Measurements from ENCODE around the gene NEDD8.

The NEDD8 gene

DNA sequence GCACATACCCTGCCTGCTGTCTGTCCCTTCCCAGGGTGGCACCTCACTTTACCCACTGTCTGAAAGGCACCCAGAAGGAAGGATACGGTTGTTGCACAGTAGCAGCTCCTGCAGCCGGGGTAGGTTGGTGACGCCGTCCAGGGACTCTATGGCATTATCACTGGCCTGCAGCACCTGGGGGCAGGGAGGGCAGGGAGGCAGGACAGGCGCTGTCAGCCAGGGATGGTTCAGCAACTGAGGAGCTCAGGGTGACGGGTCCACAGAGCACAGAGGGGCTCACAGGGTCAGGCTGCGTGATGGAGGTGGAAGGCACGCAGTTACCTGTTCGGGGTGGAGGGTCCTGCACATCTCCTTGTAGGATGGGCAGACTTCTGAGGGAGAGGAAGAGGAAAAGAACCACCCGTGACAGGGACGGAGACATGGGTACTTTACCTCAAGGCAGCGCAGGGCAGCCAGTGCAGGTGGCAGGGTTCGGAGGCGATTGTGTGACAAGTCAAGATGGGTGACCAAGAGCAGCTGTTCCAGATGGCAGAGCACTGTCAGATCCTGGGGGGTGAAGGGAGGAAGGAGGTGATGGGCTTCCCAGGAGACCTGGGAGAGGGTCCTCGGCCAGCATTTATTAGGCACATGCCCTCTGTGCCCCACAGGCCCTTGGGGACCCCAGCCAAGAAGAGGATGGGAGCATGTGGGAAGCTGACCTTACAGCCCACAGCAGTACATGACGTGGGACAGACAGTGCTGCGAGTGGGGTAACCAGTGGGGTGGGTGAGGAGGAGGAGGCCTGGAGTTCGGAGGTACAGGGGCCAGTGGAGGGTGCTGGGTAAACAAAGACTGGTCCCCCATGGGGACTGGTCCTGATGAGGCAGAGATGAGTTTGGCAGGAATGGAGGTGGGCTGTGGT is 34.4 kb upstream of the NEDD8 start:
- Histone ChIP-seq H3K4me3 (ENCODE audit: low read depth, low read length) (no peak overlapping the region), H3K27ac (ENCODE audit: extremely low read depth, low read depth, low read length) (no peak overlapping the region), H3K9me3 (ENCODE audit: control insufficient read depth, insufficient read depth, low read depth, low read length) (no peaks in the 10 kb centered on the region), H3K36me3 (ENCODE audit: control insufficient read depth in 2 of 2, insufficient read depth in 1 of 2, low read length in 2 of 2) (peaks cover 0 to 39% of the 10 kb centered on the region in 2 experiments; a peak in 1 of 3 replicates), H3K4me1 (ENCODE audit: control insufficient read depth, insufficient read depth, low read length) (no peaks in the 10 kb centered on the region)
- ChIA-PET CTCF (interaction anchor here (1.2 to 1.6 kb wide), 3 partner anchors 15 to 30 kb away, joined by 3 to 4 read pairs (median 4); partner anchors contain the start of gene TINF2), POLR2A (interaction anchor here (0.6 to 1.6 kb wide), 3 partner anchors 24 to 40 kb away, joined by 3 to 4 read pairs (median 4); partner anchors contain the start of gene TINF2)
- TF ChIP-seq KLF16 (tag by site-specific recombination; IDR thresholded peaks at IDR 0.05) (no peak), ZNF510 (tag by site-specific recombination; IDR thresholded peaks at IDR 0.05; ENCODE audit: insufficient replicate concordance) (no peak), EGR2 (tag by site-specific recombination; IDR thresholded peaks at IDR 0.05; ENCODE audit: low read depth) (peak; percentile 13; the same call in 1 of the 2 replicates)

DNA sequence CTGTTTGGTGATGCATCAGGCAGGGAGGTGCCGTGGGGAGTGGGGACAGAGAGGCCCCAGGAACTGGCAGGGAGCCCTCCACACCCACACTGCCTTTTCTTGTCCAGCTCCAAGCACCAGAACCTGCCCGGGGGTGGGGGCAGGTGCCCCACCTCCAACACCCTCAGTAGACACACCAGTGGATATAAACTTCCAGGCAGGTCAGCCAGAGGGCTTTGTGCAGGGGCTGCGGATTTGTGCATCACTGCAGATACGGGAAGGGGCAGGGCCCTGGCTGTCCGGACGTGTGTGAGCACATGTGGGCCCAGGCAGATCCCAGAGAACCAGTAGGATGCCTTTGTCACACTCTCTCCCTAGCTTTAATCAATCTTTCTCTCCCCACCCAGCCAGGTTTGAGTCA is 32.1 kb upstream of the NEDD8 start:
- TF ChIP-seq EGR2 (tag by site-specific recombination; IDR thresholded peaks at IDR 0.05; ENCODE audit: low read depth): peak; percentile 50; the same call in 1 of the 2 replicates
- peak; percentile 33; the same call in 1 of the 2 replicates for TF ChIP-seq ZFHX2 (tag by site-specific recombination; conservative IDR thresholded peaks at IDR 0.05)
- TF ChIP-seq ZBTB20 (tag by site-specific recombination; IDR thresholded peaks at IDR 0.05): no peak
- peaks cover 0 to 34% of the 10 kb centered on the region in 2 experiments; a peak in 1 of 3 replicates for H3K36me3 ChIP-seq (ENCODE audit: control insufficient read depth in 2 of 2, insufficient read depth in 1 of 2, low read length in 2 of 2)
- H3K4me1 ChIP-seq (ENCODE audit: control insufficient read depth, insufficient read depth, low read length): no peaks in the 10 kb centered on the region
- CTCF ChIA-PET: no interaction called here
- POLR2A ChIA-PET: interaction anchor here (3.2 kb wide), 1 partner anchor 22 kb away, joined by 14 read pairs; the partner anchor contains the start of gene TINF2
- no peak overlapping the region for H3K27ac ChIP-seq (ENCODE audit: extremely low read depth, low read depth, low read length)
- no peaks in the 10 kb centered on the region for H3K9me3 ChIP-seq (ENCODE audit: control insufficient read depth, insufficient read depth, low read depth, low read length)
- H3K4me3 ChIP-seq (ENCODE audit: low read depth, low read length): no peak overlapping the region

DNA sequence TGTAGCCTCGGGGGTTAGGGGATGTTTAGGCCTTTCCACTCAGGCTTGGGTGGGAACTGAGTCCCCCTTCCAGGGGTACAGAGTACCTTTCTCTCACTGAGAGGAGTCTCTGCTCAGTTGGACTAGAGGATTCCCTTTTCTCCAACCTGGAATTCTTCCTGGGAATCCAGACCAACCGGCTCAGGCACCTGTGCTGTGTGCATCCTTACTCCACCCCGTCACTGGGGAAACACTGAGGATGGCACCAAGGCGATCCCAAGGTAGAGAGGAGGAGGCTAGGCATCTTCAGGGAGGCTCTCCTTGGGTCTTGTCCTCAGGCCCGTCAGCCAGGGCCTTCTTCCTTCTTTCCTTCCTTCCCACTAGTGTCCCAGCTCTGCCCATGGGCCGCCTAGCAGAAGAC is 31.7 kb upstream of the NEDD8 start:
- Histone ChIP-seq H3K4me3 (ENCODE audit: low read depth, low read length) (no peak overlapping the region), H3K27ac (ENCODE audit: extremely low read depth, low read depth, low read length) (no peak overlapping the region), H3K36me3 (ENCODE audit: control insufficient read depth in 2 of 2, insufficient read depth in 1 of 2, low read length in 2 of 2) (peaks cover 0 to 30% of the 10 kb centered on the region in 2 experiments; a peak in 1 of 3 replicates), H3K9me3 (ENCODE audit: control insufficient read depth, insufficient read depth, low read depth, low read length) (no peaks in the 10 kb centered on the region), H3K4me1 (ENCODE audit: control insufficient read depth, insufficient read depth, low read length) (no peaks in the 10 kb centered on the region)
- POLR2A ChIA-PET: interaction anchor here (3.2 to 3.6 kb wide), 2 partner anchors 7 to 21 kb away, joined by 14 to 16 read pairs; partner anchors contain the start of genes RABGGTA and TINF2
- TF ChIP-seq ZNF10 (tag by site-specific recombination; IDR thresholded peaks at IDR 0.05) (no peak), ZNF394 (tag by site-specific recombination; IDR thresholded peaks at IDR 0.05; ENCODE audit: borderline replicate concordance) (no peak), ZNF157 (tag by site-specific recombination; IDR thresholded peaks at IDR 0.05) (no peak), YY2 (tag by site-specific recombination; IDR thresholded peaks at IDR 0.05) (no peak), ZNF266 (tag by site-specific recombination; IDR thresholded peaks at IDR 0.05; ENCODE audit: low read depth) (no peak), ZSCAN30 (tag by site-specific recombination; IDR thresholded peaks at IDR 0.05) (no peak), SCRT1 (tag by site-specific recombination; IDR thresholded peaks at IDR 0.05; ENCODE audit: borderline replicate concordance) (no peak)
- TF ChIP-seq, protein P1, sequence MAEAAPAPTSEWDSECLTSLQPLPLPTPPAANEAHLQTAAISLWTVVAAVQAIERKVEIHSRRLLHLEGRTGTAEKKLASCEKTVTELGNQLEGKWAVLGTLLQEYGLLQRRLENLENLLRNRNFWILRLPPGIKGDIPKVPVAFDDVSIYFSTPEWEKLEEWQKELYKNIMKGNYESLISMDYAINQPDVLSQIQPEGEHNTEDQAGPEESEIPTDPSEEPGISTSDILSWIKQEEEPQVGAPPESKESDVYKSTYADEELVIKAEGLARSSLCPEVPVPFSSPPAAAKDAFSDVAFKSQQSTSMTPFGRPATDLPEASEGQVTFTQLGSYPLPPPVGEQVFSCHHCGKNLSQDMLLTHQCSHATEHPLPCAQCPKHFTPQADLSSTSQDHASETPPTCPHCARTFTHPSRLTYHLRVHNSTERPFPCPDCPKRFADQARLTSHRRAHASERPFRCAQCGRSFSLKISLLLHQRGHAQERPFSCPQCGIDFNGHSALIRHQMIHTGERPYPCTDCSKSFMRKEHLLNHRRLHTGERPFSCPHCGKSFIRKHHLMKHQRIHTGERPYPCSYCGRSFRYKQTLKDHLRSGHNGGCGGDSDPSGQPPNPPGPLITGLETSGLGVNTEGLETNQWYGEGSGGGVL (tag by site-specific recombination; IDR thresholded peaks at IDR 0.05): no peak
- TF ChIP-seq, protein P2, sequence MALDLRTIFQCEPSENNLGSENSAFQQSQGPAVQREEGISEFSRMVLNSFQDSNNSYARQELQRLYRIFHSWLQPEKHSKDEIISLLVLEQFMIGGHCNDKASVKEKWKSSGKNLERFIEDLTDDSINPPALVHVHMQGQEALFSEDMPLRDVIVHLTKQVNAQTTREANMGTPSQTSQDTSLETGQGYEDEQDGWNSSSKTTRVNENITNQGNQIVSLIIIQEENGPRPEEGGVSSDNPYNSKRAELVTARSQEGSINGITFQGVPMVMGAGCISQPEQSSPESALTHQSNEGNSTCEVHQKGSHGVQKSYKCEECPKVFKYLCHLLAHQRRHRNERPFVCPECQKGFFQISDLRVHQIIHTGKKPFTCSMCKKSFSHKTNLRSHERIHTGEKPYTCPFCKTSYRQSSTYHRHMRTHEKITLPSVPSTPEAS (tag by site-specific recombination; IDR thresholded peaks at IDR 0.05): no peak
- CTCF ChIA-PET: no interaction called here

Measured in HEK293 (cell line).